GM19467 (cell line): ENCODE results near the gene INHBA.

ENCODE experiments used
- ATAC-seq: cut with Tn5 transposase; IDR thresholded peaks from one replicate; pipeline ENCODE4 v1.9.1; 2021; ENCODE audit warnings: mild to moderate bottlenecking, moderate library complexity; ENCODE audit not compliant: unreplicated experiment

Gene INHBA

DNA sequence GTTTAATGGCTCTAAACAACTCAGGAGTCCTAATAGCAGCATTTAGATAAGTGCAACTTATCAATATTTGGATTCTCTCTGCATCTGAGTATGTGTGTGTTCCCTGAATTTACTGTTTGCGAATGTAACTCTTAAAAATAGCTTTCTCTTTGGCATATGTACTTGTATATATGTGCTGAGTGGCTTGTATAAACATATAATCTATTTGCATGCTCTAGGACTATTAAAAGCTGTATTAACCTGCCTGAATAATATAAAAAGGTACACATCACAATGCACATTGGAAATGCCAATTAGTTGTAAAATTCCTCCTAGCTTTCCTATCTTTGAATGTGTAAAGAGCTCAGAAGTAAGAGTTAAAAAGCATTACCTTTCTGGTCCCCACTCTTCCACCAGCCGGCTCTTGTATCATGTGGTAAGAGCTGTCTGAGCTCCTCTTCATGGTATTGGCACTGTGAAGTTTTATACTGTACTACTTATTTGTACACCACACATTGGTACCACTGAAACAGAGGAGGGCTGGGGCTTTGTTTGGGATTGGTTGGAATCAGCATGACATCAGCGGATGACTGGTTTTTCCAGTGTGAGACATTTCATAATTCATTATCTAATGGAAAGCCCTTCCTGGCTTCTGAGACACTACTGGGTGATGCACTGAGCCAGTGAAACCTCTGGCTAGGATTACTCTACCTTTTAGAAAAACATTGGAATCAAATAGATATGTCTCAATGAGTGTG is at the start of gene INHBA:
Gene INHBA, minus strand, starts transcription at position 456 of the 737 bp plus-strand sequence. CDS start 2,716 bp downstream, outside the sequence.
- no peak for ATAC-seq

DNA sequence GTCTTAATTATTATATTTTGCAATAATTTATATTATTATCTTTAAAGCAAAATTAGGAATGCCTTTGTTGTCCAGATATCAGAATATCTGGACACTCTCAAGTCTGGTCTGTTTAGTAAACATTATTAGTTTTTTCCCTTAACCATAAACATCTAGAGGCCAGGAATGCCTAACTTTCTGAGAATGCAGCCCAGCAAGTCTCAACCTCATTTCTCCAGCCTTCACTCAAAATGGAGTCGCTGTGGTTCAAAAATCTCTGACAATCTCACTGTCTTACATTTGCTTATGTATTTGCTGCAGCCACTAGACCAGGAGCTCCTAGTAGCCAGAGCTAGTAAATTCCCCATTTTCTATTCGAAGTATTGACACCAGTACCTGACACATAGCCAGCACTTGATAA is 49.7 kb upstream of the INHBA start:
- no peak for ATAC-seq

DNA sequence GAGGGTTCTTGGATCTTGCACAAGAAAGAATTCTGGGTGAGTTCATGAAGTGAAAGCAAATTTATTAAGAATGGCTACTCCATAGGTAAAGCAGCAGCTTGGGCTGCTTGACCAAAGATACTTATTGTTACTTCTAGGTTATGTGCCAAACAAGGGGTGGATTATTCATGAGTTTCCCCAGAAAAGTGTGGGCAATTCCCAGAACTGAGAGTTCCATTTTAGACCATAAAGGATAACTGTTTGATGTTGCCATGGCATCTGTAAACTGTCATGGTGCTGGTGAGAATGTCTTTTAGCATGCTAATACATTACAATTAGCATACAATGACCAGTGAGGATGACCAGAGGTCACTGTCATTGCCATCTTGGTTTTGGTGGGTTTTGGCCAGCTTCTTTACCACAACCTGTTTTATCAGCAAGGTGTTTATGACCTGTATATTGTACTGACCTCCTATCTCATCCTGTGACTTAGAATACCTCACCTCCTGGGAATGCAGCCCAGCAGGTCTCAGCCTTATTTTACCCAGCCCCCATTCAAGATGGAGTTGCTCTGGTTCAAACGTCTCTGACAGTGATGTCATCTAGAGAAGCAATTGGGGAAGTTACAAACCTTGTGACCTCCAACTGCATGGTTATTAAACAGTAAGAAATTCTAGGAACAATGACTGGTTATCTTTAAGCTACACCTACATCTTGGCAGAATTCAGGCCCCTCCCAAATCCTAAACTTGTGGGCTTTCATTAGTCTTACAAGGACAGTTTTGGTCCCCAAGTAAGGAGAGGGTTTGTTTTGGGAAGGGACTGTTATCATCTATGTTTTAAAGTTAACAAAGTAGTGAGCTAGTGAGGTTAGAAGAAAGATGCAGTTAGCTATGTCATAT is 48.0 kb upstream of the INHBA start:
- no peak for ATAC-seq

DNA sequence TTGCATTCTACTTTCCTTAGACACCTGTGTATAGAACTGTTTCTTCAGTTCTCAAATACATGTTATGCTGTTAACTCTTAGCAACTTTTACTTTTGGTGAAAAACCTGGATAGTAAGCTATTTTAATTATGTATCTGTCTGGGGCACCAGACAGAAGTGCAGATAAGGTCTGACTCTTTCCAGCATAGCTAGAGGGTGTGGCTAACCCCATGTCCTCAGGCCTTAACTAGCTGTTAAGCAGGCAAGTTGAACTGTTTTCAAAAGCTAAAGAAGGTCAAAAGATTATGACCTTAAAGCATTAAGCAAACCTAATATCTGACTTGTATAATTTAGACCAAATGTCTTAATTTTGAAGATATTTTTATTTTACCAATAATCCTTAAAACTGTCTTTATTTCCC is 45.1 kb upstream of the INHBA start:
- ATAC-seq = no peak

DNA sequence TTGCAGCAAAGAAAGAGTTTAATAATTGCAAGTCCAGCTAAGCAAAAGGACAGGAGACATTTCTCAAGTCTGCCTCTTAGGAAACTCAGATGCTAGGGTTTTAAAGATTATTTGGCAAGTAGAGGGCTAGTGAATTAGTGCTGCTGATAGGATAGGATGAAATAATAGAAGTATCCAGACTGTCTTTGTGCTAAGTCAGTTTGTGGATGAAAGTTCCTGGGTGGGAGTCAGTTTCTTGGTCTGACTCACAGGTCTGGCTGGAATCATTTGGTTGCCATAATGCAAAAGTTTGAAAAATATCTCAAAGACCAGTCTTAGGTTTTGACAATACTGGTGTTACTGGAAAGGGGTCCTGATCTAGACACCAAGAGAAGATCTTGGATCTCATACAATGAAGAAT is 42.6 kb upstream of the INHBA start:
- ATAC-seq = no peak

DNA sequence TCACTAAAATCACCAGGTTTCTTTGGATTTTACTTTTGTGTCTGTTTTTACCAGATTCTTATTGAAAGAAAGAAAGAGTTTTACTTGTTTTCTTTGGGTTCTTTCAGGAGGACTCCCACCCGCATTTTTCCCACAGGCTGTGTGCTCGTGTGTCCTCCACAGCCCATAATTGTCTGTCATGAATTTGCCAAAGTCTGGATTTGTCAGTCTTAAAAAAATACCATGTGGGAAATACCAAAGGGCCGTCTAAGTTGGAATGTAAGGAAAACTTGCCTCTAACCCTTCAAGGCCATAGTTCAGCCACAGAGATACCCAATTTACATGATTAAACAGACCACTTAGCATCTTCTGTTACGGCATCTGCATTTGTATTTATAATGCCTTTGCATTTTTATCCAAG is 41.3 kb upstream of the INHBA start:
- no peak for ATAC-seq

DNA sequence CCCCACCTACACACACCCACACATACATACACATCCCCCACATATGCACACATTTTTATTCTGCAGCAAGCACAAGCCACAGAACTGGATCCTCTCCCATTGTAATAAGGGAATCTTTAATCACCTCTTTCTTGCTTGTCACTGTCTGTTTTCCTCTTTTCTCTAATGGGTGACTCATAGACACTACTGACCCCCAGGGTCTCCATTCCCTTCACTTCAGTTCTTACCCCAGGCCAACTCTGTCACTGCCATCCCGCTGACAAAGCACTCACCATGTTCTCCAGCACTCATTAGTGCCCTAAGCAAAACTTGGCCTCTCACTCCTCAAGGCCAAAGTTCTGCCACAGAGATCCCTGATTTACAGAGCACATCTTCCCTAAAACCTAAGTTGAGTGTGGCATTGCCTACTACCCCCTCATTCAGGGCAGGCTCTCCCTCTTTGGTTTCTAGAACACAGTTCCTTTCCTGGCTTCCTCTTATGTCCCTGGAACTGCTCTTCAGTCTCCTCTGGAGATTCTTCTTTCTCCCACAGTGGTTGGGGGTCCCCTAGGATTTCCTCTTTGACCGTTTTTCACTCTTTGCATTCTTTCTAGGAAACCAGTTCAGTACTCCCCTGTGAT is 39.6 kb upstream of the INHBA start:
- ATAC-seq = no peak

DNA sequence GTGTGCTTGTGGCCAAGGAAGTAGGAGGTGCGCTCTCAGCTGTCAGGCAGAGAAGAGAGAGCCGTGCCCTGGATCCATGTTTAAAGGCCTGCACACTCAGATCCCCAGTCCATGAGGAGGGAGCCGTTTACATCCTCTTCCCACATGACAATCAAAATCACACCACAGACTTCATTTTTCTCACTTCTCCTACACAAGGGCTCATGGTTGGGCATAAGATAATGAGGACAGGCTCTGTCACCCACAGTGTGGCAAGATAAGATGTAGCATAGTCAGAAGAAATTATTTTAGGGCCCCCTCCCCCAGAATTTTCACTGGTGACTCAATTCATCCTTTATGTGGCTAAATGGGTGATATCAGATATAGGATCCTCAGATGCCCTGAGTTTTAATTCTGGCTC is 35.9 kb upstream of the INHBA start:
- ATAC-seq = no peak

DNA sequence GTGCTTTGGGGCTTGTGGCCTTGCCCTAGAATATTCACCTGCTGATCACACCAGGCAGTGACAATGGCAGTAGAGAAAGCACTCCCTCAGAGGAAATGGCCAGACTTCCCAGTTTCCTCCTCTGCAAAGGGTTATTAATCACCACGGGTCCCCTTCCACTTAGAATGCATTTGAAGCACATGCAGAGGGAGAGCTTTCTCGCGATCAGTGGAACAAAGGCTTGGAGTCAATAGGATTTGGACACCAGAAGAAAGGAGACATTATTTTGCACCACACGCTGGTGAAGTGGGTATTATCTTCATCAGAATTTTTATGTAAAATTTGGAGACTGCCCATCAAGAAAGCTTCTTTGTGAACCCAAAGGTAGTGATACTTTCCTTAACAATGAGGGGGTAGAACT is 35.4 kb upstream of the INHBA start:
- ATAC-seq = no peak

DNA sequence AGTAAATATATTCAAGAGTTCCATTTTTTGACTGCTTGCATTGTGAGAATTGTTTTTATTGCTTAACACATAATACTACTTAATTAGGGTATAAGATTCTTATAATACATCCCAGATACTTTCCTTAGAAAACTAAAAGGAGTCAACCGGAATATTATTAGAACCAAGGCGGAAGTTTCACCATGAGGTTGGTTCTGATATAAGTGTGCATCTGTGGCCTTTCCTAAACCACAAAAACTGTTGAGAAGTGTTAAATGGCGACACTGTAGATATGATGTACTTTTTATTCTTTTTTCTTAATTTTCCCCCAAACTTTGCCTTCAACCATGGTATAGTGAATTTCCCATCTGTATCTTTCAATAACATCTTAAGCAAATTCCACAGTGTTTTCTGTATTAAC is 32.3 kb upstream of the INHBA start:
- ATAC-seq = no peak

DNA sequence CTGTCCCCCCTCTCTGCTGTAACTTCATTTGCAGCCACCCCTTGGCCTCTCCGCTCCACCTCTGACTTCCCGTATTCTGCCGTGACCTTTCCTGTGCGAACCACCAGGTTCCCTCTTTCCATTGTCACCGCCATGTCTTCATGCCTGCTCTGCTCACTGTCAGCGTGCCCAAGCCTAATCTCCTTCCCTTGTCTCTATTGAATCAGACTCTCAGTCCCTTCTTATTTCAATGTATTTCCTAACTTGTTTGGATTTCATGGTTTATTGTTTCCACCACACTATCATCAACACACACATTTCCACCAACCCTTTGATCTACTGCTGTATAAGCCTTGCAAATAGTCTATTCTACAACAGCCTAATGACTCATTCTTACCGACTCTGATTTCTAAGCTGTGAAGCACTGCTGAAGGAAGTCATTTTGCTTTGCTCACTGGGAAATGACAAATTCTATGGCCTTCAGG is 30.0 kb upstream of the INHBA start:
- ATAC-seq = no peak

DNA sequence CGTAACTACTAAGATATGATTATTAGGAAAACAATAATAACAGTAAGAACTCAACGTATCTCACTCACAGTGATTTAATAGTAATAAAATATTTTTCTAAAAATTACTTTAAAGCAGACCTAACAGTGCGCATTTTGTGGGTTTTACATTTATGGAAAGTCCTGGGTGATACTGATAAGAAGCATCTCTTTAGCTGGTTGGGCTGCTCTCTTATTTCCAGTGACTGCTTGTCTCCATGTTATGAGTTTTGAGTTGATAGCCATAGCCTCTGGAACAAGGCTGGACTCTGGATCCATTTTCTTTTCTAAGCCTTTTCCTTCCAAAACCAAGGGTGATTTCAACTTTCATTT is 29.5 kb upstream of the INHBA start:
- no peak for ATAC-seq

DNA sequence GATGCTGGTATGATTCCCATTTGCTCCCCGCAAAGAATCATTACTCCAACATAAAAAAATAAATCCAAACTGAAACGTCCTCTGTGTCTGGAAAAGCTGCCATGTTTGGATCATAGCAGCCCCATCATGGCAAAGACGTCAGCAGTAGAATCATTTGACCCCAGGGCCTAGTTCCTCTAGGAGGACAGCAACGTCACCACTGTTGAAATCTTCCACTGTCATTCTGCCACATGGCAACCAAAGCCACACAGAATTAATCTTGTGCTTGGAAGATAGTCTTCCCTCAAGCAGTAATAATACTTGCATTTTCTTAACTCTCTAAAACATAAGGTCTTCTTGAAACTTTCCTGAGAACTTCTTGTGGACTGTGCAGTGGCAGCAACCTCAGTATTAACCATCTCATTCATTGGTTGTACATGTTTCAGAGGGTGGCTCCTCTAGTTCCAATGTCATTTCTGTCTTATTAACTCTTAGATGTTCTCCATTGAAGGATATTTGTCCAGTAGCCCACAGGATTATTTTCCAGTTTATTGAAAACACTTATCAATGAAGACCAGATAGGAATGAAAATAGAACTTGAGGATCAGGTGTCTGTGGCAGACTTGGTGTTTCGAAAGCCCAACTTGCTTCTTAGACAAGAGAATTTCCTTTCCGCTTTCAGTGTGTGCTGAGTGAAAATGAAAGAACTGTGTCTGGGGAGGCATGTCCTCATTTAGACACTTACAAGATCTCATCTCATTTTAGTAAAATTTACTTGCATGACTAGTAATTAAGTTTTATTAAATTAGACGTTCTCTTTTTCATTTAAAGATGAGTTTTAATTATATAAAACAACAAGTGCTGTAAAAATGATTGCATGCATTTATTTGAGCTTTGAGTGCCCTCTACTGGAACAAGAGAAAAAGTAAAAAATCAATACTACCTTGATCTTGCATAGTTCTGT is 28.9 kb upstream of the INHBA start:
- peak; percentile 98 for ATAC-seq

DNA sequence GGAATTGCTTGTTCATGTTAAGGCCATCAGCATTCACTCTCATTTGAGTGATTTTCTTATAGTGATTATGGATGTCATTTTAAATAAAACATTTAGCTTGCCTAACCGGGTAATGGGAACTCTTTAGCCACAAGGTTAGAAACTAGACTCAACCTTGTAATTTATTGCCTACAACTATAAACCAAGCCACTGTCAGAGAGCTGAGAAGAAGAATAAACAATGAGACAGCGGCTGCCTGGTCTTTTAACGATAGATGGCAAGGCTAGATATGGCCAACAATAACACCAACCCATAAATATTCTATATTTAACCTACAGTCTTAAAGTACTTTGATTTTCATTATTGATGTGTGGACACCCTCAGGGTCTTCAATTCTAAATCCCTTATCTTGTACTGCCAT is 27.8 kb upstream of the INHBA start:
- no peak for ATAC-seq

DNA sequence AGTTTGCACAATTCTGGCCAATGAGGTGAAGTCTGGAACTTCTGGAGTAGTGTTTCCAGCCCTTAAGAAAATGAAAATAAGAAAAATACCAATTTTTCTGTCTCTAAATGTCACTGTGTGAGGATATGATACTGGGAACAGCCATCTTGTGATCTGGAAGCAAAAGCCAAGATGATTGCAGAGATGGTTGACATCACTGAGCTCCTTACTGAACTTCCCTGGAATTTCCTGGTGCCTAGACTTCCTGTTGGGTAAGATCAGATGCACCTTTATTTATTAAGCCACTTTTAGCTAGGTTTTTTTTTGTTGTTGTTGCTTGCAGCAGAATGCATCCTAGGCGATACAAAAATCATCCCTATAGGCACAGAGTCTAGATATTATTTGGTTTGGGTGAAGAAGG is 27.3 kb upstream of the INHBA start:
- no peak for ATAC-seq

DNA sequence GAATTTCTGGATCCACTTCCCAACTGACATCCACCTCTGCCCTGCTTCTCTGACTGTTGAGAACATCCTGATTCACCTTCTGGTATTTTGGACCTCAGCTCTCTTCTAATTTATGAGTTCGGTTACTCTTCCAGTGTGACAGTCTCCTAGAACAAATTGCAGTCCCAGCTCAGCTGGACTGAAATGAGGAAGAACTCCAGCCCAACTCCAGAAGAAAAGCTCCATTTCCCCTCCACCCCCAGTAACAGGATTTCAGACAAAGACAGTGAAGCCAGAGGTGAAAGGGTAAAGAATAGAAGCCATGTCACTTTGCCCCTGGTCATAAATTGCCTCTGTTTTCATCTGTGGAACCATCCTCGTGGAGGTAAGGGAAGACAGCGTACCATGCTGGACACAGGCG is 26.2 kb upstream of the INHBA start:
- no peak for ATAC-seq

DNA sequence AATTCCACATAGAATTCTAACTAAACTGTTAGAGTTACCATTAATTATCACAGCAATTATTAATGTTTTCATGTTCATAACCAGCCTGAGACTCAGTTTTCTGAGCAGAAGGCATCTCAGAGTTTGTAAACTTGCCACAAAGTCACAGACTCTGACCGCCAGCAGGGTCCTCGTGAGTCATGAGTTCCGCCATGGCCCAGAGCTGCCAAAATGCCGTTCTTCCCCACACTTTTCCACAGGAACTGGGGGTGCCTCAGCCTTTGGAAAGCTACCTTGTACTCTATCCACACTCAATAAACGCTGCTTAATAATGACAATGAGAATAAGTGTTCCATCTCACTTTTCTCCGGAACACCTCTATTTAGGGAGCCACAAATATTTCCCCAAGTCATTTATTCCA is 22.1 kb upstream of the INHBA start:
- no peak for ATAC-seq

DNA sequence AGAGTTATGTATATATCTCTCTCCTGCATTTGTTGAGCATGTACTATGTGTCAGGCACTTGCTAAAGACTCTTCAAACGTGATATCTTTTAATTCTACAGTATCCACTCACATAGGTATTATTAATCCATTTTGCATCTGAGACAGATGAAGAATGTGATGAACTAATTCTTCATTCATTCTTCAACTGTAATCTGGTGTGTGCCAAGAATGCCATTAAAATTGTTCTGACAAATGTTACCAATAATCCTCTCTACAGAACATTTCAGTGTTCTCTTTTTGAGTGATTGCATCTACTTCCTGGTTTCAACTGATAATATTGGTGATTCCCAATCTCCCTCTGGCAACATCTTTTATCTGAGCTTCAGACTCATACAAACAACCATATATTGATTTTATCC is 18.0 kb upstream of the INHBA start:
- ATAC-seq = no peak

DNA sequence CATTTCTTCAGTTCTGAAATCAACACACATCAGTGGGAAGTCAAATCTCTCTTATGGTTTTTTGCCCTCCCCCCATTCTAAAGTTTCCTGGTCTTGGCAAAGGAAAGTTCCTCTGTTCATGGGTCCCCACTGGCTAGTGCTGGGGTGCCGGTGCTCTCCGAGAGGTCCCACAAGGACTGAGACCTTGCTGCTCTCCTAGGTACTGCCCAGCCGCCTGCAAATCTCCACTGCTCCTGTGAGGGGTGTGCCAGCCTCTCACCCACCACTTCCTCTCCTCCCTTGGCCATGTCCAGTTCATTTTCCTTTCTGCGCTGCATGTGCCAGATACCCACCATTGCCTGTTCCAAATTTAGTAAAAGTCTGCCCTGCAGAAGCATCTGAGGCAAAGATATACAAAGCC is 17.2 kb upstream of the INHBA start:
- ATAC-seq = no peak

DNA sequence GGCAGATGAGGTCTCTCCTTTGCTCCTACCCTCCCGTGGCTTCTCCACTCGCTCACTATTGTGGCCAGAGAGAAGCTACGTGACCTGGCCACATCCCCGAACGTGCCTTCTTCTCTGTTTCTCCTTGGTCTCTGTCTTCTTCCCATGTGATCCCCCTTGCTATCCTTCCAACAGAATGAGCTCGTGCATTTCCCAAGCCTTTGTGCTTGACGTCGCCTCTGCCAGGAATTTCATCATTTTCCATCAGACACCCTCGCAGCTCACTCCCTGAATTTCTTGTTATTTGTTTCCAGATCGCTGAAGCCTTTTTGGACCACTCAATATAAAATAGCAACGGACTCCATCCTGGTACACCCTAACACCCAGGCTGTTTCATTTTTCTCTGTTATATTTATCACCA is 13.8 kb upstream of the INHBA start:
- no peak for ATAC-seq

DNA sequence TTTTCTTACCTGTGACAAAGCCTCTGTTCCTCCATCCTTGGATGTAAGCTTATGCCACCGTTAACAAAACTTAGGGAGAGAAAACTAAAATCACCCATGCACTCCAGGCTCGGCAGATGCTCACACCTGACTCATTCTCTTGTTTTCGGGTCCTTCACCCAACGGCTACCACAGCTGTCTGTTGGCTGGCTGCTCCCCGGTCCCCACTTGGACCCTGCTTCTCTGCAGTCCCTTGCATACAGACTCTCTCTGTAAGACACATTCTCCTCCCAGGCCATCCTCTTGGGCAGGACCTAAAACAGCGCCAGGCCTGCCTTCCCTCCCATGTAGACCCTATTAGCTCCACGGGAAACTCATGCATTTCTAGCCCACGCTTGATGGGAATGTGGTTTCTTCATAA is 12.1 kb upstream of the INHBA start:
- no peak for ATAC-seq
